Heart left ventricle (tissue), 13 donors: ENCODE results near the gene RPGR.

Source experiments
- POLR2A ChIP-seq, 2 donors: fragments of 450-650 bp; IDR thresholded peaks; one replicate each; pipeline ENCODE4 v1.6.1; 2017; ENCODE audit warnings: antibody characterized with exemption in 2 of 2, mild to moderate bottlenecking in 2 of 2, moderate library complexity in 2 of 2
- TF ChIP-seq, protein P1 (sequence below), 12 donors: fragments of 200-600 bp; sonication (generic) in 4 of 12; IDR thresholded peaks; one replicate each; pipeline versions ENCODE4 v1.5.0 to v1.8.0; 2018 to 2022; ENCODE audit warnings: antibody characterized with exemption in 12 of 12, mild to moderate bottlenecking in 5 of 12
- donor health status: ischemic (EF 13 %, LVEDD 7.1; RV severe dilation, severe dysfunction).
- donor health status: DM: no; HTN: yes; CAD: no.
- donor health status: DM: no; HTN: no; CAD: no.
- donor health status: ischemic (EF 25% LVEDD 6.9; RV normal size, moderate dysfunction).
- donor health status: ischemic (EF 25% LVEDD 5.7; RV mildly dilated, moderate dysfunction).
- donor health status: ischemic (EF 35%, LVEDD 5.7; RV mildly dilated, moderate dysfunction).
- donor health status: nonischemic (EF 11% LVEDD 7.7; RV severe dilation, severe dysfunction).
- donor health status: DM: yes; HTN: yes; CAD: no.
- donor health status: PGD.
- donor health status: ischemic (EF 29% LVEDD 5.4; RV normal size, mild dysfunction).
- donor health status: nonischemic (EF 23%, LVEDD 6.1; RV moderate dilation, normal function).

DNA sequence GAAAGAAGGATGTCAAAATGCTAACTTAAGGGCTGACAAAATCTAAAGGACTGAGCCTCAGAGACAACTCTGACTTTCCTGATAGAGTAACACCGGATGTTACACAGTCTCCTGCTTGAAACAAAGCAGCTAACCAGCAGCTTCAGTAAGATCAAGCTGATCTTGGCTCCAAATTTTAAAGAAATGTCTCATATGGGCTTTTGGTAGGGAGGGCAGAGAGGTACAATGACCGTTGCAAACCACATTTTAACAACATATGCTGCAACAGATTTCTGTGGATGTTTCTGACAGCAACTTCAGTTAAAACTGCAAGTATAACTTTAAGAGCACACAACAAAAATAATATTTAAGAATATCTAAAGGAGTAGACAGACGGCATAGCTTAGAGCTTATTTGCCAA lies 9.1 kb downstream of the RPGR start:
- TF ChIP-seq, protein P1, sequence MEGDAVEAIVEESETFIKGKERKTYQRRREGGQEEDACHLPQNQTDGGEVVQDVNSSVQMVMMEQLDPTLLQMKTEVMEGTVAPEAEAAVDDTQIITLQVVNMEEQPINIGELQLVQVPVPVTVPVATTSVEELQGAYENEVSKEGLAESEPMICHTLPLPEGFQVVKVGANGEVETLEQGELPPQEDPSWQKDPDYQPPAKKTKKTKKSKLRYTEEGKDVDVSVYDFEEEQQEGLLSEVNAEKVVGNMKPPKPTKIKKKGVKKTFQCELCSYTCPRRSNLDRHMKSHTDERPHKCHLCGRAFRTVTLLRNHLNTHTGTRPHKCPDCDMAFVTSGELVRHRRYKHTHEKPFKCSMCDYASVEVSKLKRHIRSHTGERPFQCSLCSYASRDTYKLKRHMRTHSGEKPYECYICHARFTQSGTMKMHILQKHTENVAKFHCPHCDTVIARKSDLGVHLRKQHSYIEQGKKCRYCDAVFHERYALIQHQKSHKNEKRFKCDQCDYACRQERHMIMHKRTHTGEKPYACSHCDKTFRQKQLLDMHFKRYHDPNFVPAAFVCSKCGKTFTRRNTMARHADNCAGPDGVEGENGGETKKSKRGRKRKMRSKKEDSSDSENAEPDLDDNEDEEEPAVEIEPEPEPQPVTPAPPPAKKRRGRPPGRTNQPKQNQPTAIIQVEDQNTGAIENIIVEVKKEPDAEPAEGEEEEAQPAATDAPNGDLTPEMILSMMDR (IDR thresholded peaks at IDR 0.05) = no peak
- TF ChIP-seq POLR2A (IDR thresholded peaks at IDR 0.05) = no peak
